Measurements from ENCODE around the gene IL36B. TPM values are rescaled to one million over a fixed set of nuclear protein-coding genes. Genes with fewer than 3 reads are reported as not detected.

Gene IL36B
- 0.08 to 0.20 TPM (median 0.12 TPM) in 3 of 5 replicates, not detected in the others for total RNA-seq (2022; extraction: Qiagen RNA extraction)

GRCh38 chr2:113052396-113052917 lies at the start of gene IL36B:
Gene IL36B (minus strand): TSS chr2:113052867.

GRCh38 chr2:113067681-113068080 lies 15.0 kb upstream of the IL36B start, which contains the start of gene IL1F10:
Gene IL1F10 (plus strand): TSS chr2:113067970. CDS start chr2:113072739, 4,769 bp downstream.

GRCh38 chr2:113058998-113059960 lies 6.6 kb upstream of the IL36B start, which contains the start of gene IL36RN:
Gene IL36RN (plus strand): TSS chr2:113059198. CDS start chr2:113059439, 241 bp downstream.

GRCh38 chr2:113005030-113005509 lies 47.6 kb downstream of the IL36B start, which contains the start of gene IL36A:
Gene IL36A (plus strand): TSS chr2:113005459. CDS start chr2:113005872, 413 bp downstream.

GRCh38 chr2:112977559-112978056 lies 75.1 kb downstream of the IL36B start, which contains the start of gene IL36G:
Gene IL36G (plus strand): TSS chr2:112978006. CDS start chr2:112978639, 633 bp downstream.

Other genes starting within 250 kb of the IL36B start
- gene IL1B, start 216.1 kb downstream of the IL36B start, total RNA-seq (2022; extraction: Qiagen RNA extraction) = 0.06 to 0.26 TPM (median 0.18 TPM) in 5 replicates
- not detected in 5 replicates for gene IL37, start 141.7 kb downstream of the IL36B start, total RNA-seq (2022; extraction: Qiagen RNA extraction)
- gene IL36G, start 74.9 kb downstream of the IL36B start, total RNA-seq (2022; extraction: Qiagen RNA extraction) = not detected in 5 replicates
- gene IL36A, start 47.4 kb downstream of the IL36B start, total RNA-seq (2022; extraction: Qiagen RNA extraction) = not detected in 5 replicates
- 0.14 TPM in 1 of 5 replicates, not detected in the others for gene IL36RN, start 6.3 kb upstream of the IL36B start, total RNA-seq (2022; extraction: Qiagen RNA extraction)
- gene IL1F10, start 15.1 kb upstream of the IL36B start, total RNA-seq (2022; extraction: Qiagen RNA extraction) = not detected in 5 replicates
- gene IL1RN, start 74.7 kb upstream of the IL36B start, total RNA-seq (2022; extraction: Qiagen RNA extraction) = 0.23 to 0.51 TPM (median 0.39 TPM) in 5 replicates
- 11.5 to 15.2 TPM (median 13.2 TPM) in 5 replicates for gene PSD4, start 121.1 kb upstream of the IL36B start, total RNA-seq (2022; extraction: Qiagen RNA extraction)
- gene PAX8, start 226.1 kb upstream of the IL36B start, total RNA-seq (2022; extraction: Qiagen RNA extraction) = 0.54 to 1.3 TPM (median 0.97 TPM) in 5 replicates

Data from A549 treated with Hydrocortisone at 1 μM for 4 hours (cell line).